ENCODE results near the gene TXK.

DNA sequence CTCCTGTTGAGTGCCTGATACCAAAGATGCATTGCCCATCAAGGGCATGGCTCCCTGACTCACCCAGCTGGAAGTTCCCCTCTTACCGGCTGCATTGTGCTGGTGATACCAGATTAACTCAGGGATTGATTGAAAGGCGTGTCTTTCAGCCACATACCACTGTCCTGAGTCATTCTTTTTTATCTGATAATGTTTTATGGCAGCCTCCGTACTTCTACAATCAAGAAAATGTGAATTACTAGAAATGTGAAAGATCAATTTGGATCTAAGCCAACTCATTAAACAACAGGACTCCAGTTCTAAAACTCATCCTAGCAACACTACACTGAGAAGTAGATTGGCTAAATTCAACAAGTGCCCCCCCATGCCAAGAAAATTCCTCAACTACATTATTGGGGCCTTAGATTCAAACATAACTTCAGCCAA, 40.0 kb downstream of the TXK start:
- TF ChIP-seq CTCF (IDR thresholded peaks at IDR 0.05; ENCODE audit: insufficient read depth, low read length) (no peak), GABPA (IDR thresholded peaks at IDR 0.05; ENCODE audit: low read depth) (no peak), POLR2AphosphoS5 (IDR thresholded peaks at IDR 0.05; ENCODE audit: low read depth) (no peak)
- TF ChIP-seq, protein P1, sequence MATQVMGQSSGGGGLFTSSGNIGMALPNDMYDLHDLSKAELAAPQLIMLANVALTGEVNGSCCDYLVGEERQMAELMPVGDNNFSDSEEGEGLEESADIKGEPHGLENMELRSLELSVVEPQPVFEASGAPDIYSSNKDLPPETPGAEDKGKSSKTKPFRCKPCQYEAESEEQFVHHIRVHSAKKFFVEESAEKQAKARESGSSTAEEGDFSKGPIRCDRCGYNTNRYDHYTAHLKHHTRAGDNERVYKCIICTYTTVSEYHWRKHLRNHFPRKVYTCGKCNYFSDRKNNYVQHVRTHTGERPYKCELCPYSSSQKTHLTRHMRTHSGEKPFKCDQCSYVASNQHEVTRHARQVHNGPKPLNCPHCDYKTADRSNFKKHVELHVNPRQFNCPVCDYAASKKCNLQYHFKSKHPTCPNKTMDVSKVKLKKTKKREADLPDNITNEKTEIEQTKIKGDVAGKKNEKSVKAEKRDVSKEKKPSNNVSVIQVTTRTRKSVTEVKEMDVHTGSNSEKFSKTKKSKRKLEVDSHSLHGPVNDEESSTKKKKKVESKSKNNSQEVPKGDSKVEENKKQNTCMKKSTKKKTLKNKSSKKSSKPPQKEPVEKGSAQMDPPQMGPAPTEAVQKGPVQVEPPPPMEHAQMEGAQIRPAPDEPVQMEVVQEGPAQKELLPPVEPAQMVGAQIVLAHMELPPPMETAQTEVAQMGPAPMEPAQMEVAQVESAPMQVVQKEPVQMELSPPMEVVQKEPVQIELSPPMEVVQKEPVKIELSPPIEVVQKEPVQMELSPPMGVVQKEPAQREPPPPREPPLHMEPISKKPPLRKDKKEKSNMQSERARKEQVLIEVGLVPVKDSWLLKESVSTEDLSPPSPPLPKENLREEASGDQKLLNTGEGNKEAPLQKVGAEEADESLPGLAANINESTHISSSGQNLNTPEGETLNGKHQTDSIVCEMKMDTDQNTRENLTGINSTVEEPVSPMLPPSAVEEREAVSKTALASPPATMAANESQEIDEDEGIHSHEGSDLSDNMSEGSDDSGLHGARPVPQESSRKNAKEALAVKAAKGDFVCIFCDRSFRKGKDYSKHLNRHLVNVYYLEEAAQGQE (IDR thresholded peaks at IDR 0.05; ENCODE audit: insufficient replicate concordance, low read depth): no peak
